Vagina (tissue), 2 donors: ENCODE measurements around the gene RCAN2.

Experiments
- POLR2A ChIP-seq, 2 donors: fragments of 450-650 bp; IDR thresholded peaks; one replicate each; pipeline ENCODE4 v1.6.1; 2017; ENCODE audit warnings: antibody characterized with exemption in 2 of 2, mild to moderate bottlenecking in 2 of 2, moderate library complexity in 2 of 2
- POLR2AphosphoS5 ChIP-seq, 2 donors: sonication (generic); formaldehyde crosslinking; IDR thresholded peaks; one replicate each; pipeline ENCODE4 v1.9.0; 2017; ENCODE audit warnings: antibody characterized with exemption in 2 of 2, mild to moderate bottlenecking in 2 of 2, low read depth in 1 of 2; ENCODE audit not compliant: insufficient read depth in 1 of 2
- TF ChIP-seq, protein P1 (sequence below), 3 experiments: fragments of 450-650 bp in 2 of 3; fragments of 200-600 bp in 1 of 3; sonication (generic) in 1 of 3; IDR thresholded peaks; one replicate each; pipeline ENCODE4 v1.5.1; 2017 to 2019; ENCODE audit warnings: antibody characterized with exemption in 3 of 3, mild to moderate bottlenecking in 2 of 3, moderate library complexity in 2 of 3

DNA sequence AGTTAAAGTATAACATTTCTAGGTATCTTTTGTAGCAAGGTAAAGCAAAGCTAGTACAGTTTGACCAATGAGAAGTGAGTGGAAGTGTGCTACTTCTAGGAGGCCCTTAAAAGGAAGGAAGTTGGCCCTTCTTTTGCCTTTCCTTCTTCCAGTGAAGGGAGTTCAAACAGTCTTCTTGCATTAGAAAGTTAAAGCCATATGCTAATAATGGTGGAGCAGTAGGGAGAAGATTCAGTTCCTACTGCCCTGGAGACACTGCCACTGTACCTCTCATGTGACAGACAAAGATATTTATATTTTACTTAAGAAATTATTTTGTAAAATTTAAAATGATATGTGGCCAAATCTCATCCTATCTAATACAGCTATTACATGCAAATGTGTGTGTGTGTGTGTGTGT is 26.0 kb upstream of the RCAN2 start:
- TF ChIP-seq, protein P1, sequence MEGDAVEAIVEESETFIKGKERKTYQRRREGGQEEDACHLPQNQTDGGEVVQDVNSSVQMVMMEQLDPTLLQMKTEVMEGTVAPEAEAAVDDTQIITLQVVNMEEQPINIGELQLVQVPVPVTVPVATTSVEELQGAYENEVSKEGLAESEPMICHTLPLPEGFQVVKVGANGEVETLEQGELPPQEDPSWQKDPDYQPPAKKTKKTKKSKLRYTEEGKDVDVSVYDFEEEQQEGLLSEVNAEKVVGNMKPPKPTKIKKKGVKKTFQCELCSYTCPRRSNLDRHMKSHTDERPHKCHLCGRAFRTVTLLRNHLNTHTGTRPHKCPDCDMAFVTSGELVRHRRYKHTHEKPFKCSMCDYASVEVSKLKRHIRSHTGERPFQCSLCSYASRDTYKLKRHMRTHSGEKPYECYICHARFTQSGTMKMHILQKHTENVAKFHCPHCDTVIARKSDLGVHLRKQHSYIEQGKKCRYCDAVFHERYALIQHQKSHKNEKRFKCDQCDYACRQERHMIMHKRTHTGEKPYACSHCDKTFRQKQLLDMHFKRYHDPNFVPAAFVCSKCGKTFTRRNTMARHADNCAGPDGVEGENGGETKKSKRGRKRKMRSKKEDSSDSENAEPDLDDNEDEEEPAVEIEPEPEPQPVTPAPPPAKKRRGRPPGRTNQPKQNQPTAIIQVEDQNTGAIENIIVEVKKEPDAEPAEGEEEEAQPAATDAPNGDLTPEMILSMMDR (IDR thresholded peaks at IDR 0.05) = no peak
- TF ChIP-seq POLR2AphosphoS5 (IDR thresholded peaks at IDR 0.05; ENCODE audit: insufficient read depth in 1 of 2, low read depth in 1 of 2) (no peak), POLR2A (IDR thresholded peaks at IDR 0.05) (no peak)
